NCI-H446 treated with DMSO at 0.1 percent for 48 hours (cell line): ENCODE measurements around the gene RYR2.

Experiments used
- DNase-seq: peaks from one replicate; lab custom pipeline; 2025; lab: John Stamatoyannopoulos, UW

Gene RYR2

DNA sequence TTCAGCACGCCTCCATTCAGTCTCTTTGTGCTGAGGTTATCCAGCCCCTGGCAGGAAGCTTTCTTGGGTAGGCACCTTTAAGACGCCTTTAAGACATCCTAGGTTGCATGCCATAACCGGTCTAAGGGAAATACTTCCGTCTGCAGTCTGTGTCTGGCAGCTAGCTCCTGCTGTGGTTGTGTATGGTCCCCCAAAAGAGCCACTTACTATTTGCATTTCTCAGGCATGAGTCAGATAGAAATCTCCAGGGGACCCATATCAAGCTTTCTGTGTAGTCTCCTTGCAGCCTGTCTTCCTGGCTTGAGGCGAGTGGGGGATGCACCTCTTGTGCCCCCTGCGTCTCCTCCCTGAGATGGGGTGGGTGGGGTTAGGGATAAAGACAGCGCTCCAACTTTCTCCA is 10.0 kb upstream of the RYR2 start:
- no peak for DNase-seq

- no peak for DNase-seq
Measured at GRCh38 chr1:237033061-237033460, 8.9 kb upstream of the RYR2 start.

DNA sequence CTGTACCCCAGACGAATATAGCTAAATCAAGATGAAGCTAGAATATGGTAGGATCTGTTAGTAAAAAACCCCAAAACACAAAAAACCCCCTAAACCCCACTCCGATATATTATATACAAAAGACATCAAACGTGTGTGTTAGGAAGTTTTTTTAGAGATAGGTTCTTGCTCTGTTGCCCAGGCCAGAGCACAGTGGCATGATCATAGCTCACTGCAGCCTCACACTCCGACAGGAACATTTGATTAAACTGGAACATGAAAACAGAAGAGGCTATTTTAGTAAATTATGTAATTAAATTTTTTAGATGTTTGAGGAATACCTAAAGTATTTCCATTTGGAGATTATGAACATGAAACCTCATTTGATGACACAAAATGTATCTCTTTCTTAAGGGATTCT is 8.2 kb upstream of the RYR2 start:
- no peak for DNase-seq

- DNase-seq = no peak
Measured at GRCh38 chr1:237035759-237036158, 6.2 kb upstream of the RYR2 start.

- no peak for DNase-seq
Measured at GRCh38 chr1:237038211-237038610, 3.8 kb upstream of the RYR2 start.

DNA sequence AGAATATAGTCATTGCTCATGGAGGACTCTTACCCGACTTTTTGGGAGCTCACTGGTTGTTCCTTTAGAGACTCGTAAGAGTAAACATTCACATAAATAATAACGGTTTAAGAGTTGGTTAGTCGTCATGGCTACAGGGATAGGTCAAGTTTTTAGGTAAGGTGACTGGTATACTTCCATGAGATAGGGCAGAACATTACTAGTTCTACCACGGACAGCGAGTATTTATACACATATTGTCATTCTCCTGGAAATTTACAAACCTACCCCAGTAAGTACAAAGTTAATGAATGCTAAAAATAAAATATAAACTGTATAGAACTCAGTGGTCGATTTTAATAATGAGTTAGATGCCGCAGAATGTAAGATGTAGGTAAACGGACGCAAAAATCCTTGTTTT is 1.2 kb upstream of the RYR2 start:
- no peak for DNase-seq

DNA sequence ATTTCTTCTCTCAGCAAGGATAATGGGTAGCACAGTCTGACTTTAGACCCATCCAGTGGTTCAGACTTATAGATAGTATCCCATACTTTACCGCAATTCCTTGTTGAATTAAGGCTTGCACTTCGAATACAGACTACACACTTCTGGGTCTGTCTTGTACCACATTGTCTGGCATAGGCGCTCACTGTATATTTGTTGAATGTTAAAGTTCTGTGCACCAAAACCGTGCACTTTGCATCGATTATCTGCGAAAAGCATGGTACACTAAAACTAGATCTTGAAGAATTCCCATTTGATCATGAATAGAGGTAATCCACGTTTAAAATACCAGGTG is 556 bp upstream of the RYR2 start:
- no peak for DNase-seq

DNA sequence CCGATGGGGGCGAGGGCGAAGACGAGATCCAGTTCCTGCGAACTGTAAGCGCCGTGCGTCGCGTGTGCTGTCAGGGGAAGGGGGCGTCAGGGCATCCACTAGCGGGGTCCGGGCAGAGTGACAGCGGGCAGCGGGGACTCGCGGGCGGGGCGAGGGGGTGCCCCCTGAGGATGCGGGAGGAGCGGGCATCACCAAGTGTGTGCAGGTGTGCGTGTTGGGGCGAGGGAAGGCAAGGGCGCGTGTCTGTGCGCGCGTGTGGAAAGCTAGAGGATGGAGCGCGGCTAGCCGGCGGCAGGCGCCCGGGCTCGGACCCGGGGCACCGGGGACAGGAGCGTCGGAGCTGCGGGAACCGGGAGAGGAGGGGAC is 525 bp downstream of the RYR2 start:
- DNase-seq = no peak

- DNase-seq = no peak
Measured at GRCh38 chr1:237042892-237043576, 1.1 kb downstream of the RYR2 start.

GRCh38 chr1:237043846-237044636 is 2.1 kb downstream of the RYR2 start:
- no peak for DNase-seq

GRCh38 chr1:237045278-237046016 is 3.5 kb downstream of the RYR2 start:
- DNase-seq = no peak

- DNase-seq = no peak
Measured at GRCh38 chr1:237048803-237049202, 6.8 kb downstream of the RYR2 start.

DNA sequence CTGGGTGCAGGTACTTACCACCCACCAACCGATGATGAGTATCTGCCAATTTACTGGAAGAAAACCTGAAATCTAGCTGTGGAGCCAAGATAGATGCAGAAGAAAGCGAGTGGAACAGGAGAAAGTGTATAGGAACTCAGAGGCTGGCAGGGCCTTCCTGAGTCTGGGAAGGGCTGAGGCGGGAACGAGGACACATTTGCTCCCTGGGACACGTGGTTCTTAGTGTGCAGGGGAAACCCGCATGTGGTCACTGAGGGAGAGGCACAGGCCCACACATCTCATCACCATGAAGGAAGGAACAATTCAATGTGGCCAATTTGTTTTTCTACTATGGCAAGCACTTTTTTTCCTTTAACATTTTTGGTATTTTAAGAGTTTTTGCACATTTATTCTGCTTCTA is 8.2 kb downstream of the RYR2 start:
- no peak for DNase-seq

GRCh38 chr1:237050915-237051314 is 8.9 kb downstream of the RYR2 start:
- no peak for DNase-seq

DNA sequence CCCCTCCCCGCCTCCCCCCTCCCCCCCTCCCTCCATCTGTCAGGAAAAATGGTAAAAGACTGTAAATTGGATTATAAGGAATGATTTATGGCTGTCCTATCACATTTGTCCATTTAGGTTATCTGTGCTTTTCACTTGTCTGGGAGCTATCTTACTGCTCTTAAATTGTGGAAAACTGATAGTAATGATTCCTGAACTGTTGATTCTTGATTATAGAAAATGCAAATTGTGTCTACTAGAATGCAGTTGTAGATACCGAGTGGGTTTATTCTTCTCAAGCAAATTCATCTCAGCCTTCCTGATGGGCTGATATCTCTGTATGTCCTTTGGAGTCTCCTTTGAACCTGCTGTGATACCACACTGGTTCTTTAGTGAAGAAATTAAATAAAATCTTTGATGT is 12.3 kb downstream of the RYR2 start:
- no peak for DNase-seq

GRCh38 chr1:237058470-237058869 is 16.5 kb downstream of the RYR2 start:
- DNase-seq = no peak

DNA sequence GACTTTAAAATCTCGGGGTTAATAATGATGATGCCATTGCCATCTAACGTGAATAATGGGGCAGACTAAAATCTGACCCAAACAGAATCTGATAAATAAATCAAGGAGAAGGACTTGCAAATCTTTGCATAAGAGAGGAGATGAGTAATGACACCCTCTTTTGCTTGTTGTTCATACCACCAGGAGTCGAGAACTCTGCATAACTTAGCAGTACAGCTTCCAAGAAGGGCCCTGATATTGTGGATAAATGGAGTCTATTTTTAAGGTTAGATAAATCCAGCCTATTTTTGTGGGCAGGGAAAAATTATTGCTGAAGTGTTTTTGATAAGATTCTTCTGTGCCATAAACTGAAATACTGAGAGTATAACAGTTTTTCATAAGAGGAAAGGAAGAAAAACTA is 17.3 kb downstream of the RYR2 start:
- DNase-seq = no peak

GRCh38 chr1:237062976-237063375 is 21.0 kb downstream of the RYR2 start:
- no peak for DNase-seq

GRCh38 chr1:237065903-237066302 is 23.9 kb downstream of the RYR2 start:
- no peak for DNase-seq

DNA sequence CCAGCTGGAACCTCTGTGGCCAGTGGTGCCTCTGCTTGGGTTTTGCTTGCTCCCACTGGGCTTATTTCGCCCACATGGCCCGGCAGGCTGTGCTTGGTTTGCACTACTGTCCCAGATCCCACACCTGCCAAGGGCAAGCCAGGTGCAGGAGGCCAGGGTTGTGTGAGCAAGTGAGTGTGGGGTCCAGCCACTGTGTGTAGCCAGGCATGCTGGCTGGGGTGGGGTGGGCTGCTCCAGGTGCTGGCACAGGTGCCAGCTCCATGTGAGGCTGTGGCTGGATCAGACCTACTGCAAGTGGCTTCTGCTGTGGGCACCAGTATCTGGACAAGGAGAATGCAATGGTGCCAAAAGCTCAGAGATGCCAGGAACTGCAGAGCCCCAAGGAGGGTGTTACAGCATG is 28.5 kb downstream of the RYR2 start:
- DNase-seq = no peak

GRCh38 chr1:237071641-237072420 is 29.8 kb downstream of the RYR2 start:
- no peak for DNase-seq

DNA sequence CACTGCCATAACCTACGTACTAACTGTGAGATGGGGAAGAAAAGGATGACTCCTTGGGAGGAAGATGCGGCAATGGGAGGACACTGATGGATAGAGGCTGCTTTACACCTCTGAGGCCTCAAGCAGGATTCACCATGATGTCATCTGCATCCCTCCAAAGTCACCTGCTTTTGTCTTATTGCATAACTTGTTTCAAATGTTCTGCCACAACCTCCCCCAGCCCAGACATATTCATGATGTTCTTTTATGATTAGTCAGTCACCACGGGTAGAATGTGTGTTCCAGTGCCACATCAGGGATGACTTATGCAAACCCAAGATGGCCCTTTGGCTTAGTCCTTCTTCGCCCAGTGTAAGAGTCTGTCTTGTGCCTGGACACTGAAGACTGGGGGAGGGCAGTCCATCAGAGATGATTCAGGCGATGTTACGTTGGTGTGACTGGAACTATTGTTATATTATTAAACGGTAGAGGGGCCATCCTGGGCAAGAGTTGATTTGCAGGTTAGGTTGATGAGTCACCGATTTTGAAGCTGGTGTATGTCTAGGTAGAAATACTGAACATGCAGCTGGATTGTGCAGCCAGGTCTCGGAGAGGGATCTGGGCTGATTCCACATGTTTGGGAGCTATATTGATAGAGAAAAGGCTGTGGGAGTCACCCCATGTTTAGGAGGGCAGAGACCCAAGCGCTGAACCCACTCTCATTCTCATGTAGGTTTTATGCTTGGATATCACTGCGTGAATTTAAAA is 32.6 kb downstream of the RYR2 start:
- DNase-seq = no peak
